Keratinocyte (primary cell): ENCODE measurements around the gene CDKAL1. TPM values are rescaled to one million over a fixed set of nuclear protein-coding genes. Genes with fewer than 3 reads are reported as not detected.

Experiments used
- DNase-seq: peaks from one replicate; pipeline ENCODE4 v3.0.0-alpha.2; 2011; ENCODE audit warnings: low read depth, missing footprints, low spot score
- FAIRE-seq: peaks from 2 replicates; lab custom pipeline; 2011; peaks lifted over from hg19 to GRCh38; lab: Jason Lieb, UNC
- H2AFZ ChIP-seq: 2 replicates; pipeline ENCODE4 v1.6.0; 2012; ENCODE audit warnings: low read length, control low read depth, inconsistent platforms; ENCODE audit not compliant: control insufficient read depth
- H3K27ac ChIP-seq: 2 replicates; pipeline ENCODE4 v1.5.1; 2011; ENCODE audit warnings: low read length; ENCODE audit not compliant: control insufficient read depth, insufficient read depth
- H3K27me3 ChIP-seq: 3 replicates; pipeline ENCODE4 v1.6.0; 2011; ENCODE audit warnings: low read length; ENCODE audit not compliant: control insufficient read depth, insufficient read depth; ENCODE audit errors: extremely low read depth
- H3K36me3 ChIP-seq, 2 experiments: 2 replicates in 1 of 2; 3 replicates in 1 of 2; pipeline ENCODE4 v1.5.1; 2011; ENCODE audit warnings: low read length in 2 of 2, mild to moderate bottlenecking in 1 of 2; ENCODE audit not compliant: control insufficient read depth in 2 of 2, insufficient read depth in 2 of 2; ENCODE audit errors: extremely low read depth in 1 of 2
- H3K4me1 ChIP-seq: 3 replicates; pipeline ENCODE4 v1.5.1; 2011; ENCODE audit warnings: low read length; ENCODE audit not compliant: control insufficient read depth, insufficient read depth; ENCODE audit errors: extremely low read depth
- H3K4me2 ChIP-seq: 3 replicates; pipeline ENCODE4 v1.6.0; 2011; ENCODE audit warnings: low read depth, low read length; ENCODE audit not compliant: control insufficient read depth, insufficient read depth; ENCODE audit errors: extremely low read depth
- H3K4me3 ChIP-seq, 3 experiments: fragments of 200-600 bp in 1 of 3; sonication (generic) in 1 of 3; 2 replicates in 2 of 3; 3 replicates in 1 of 3; pipeline ENCODE4 v1.5.1; 2011 to 2016; ENCODE audit warnings: low read length in 3 of 3, mild to moderate bottlenecking in 3 of 3, control low read depth in 2 of 3, inconsistent platforms in 1 of 3, low read depth in 1 of 3, mixed read lengths in 1 of 3, mixed run types in 1 of 3, moderate library complexity in 1 of 3; ENCODE audit not compliant: control insufficient read depth in 2 of 3, insufficient read depth in 2 of 3; ENCODE audit errors: extremely low read depth in 1 of 3
- H3K79me2 ChIP-seq: 2 replicates; pipeline ENCODE4 v1.6.0; 2012; ENCODE audit warnings: low read length; ENCODE audit not compliant: control insufficient read depth, insufficient read depth
- H3K9ac ChIP-seq: 3 replicates; pipeline ENCODE4 v1.6.0; 2011; ENCODE audit warnings: low read length; ENCODE audit not compliant: control insufficient read depth, insufficient read depth; ENCODE audit errors: extremely low read depth
- H3K9me1 ChIP-seq: 3 replicates; pipeline ENCODE4 v1.6.0; 2011; ENCODE audit warnings: low read length; ENCODE audit not compliant: control insufficient read depth, insufficient read depth; ENCODE audit errors: extremely low read depth
- H3K9me3 ChIP-seq: 2 replicates; pipeline ENCODE4 v1.5.1; 2012; ENCODE audit warnings: low read depth, low read length; ENCODE audit not compliant: control insufficient read depth
- H4K20me1 ChIP-seq: 3 replicates; pipeline ENCODE4 v1.6.0; 2011; ENCODE audit warnings: low read length; ENCODE audit not compliant: control insufficient read depth, insufficient read depth; ENCODE audit errors: extremely low read depth
- CTCF ChIP-seq, 3 experiments: IDR thresholded peaks in 1 of 3; conservative IDR thresholded peaks in 1 of 3; optimal IDR thresholded peaks in 1 of 3; 2 replicates in 2 of 3; 3 replicates in 1 of 3; pipeline versions ENCODE3 to v1.5.1; 2011; ENCODE audit warnings: low read length in 3 of 3, mild to moderate bottlenecking in 3 of 3, moderate library complexity in 2 of 3, control low read depth in 1 of 3, inconsistent platforms in 1 of 3; ENCODE audit not compliant: insufficient read depth in 2 of 3; ENCODE audit errors: extremely low read depth in 1 of 3
- EZH2 ChIP-seq: IDR thresholded peaks from one replicate; pipeline ENCODE4 v1.6.1; 2012; ENCODE audit warnings: inconsistent platforms, mild to moderate bottlenecking, low read length, moderate library complexity
- dilution Hi-C: fragments of 300-500 bp; cut with MboI; formaldehyde crosslinking; loops from one replicate; pipeline ENCODE4 v1.7.0; 2020; ENCODE audit warnings: low sequenced_read_pairs; ENCODE audit not compliant: extremely low pct_ligation_motif_present
- polyA plus RNA-seq, 5 experiments: library from polyadenylated mRNA; depleted of rRNA in 3 of 5; stranded (reverse) in 3 of 5; stranded (forward) in 1 of 5; unstranded in 1 of 5; fragments of >200 nt; gene quantifications; 1 replicate in 1 of 5; 2 replicates in 3 of 5; 3 replicates in 1 of 5; pipeline versions ENCODE4 v1.2.1 to v1.2.3, GENCODE V29; 2011 to 2012; ENCODE audit warnings: missing spikeins in 2 of 5, low read depth in 1 of 5, low replicate concordance in 1 of 5

CDKAL1 gene
- polyA plus RNA-seq, 1 donor (not counting 4 experiments of a cell fraction or from before 2014, with no cell fraction given) = 5.6 TPM

DNA sequence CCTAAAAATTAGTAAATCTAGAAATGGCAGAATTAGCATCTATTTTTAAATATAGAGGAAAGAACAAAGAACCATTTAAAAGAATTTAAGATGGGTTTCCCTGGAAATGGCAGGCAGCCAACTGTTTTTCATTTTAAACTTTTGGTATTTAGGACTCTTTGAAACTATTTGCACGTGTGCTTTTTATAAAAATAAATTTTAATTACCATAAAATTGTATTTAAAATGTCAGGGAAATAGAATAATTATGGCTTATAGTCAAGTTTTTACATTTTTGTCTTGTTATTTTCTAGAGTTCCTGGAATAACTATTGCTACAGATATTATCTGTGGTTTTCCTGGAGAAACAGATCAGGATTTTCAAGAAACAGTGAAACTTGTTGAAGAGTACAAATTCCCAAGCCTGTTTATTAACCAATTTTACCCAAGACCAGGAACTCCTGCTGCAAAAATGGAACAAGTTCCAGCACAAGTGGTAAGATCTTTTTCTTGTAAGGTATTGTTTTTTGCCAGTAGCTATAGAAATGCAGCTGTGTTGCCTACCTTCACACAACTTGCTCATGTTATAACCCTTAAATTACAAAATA is 530.6 kb downstream of the CDKAL1 start:
- DNase-seq = no peak
- Histone ChIP-seq H2AFZ (no peak overlapping the region), H3K4me3 (no peak overlapping the region), H3K9ac (no peak overlapping the region), H3K9me1 (no peaks in the 10 kb centered on the region), H3K79me2 (no peaks in the 10 kb centered on the region), H4K20me1 (no peaks in the 10 kb centered on the region), H3K36me3 (no peaks in the 10 kb centered on the region), H3K4me1 (no peaks in the 10 kb centered on the region), H3K27me3 (no peaks in the 10 kb centered on the region), H3K4me2 (no peak overlapping the region), H3K27ac (no peak overlapping the region), H3K9me3 (no peaks in the 10 kb centered on the region)
- peak; percentile 9 for FAIRE-seq
- TF ChIP-seq EZH2 = no peak
- TF ChIP-seq CTCF (optimal IDR thresholded peaks at IDR 0.05 in 1 of 3, IDR thresholded peaks at IDR 0.05 in 1 of 3, conservative IDR thresholded peaks at IDR 0.05 in 1 of 3; ENCODE audit: extremely low read depth in 1 of 3, insufficient read depth in 2 of 3, low read length in 3 of 3) = no peak
- dilution Hi-C loops = no loop called here

- Histone ChIP-seq H3K4me3 (no peak overlapping the region), H3K27me3 (no peaks in the 10 kb centered on the region), H3K9me3 (no peaks in the 10 kb centered on the region), H3K9me1 (no peaks in the 10 kb centered on the region), H3K79me2 (no peaks in the 10 kb centered on the region), H3K4me1 (no peaks in the 10 kb centered on the region), H3K9ac (no peak overlapping the region), H2AFZ (no peak overlapping the region), H3K4me2 (no peak overlapping the region), H4K20me1 (no peaks in the 10 kb centered on the region), H3K36me3 (no peaks in the 10 kb centered on the region), H3K27ac (no peak overlapping the region)
- dilution Hi-C loops = no loop called here
- FAIRE-seq (no peak), DNase-seq (no peak)
- TF ChIP-seq EZH2 = no peak
- TF ChIP-seq CTCF (optimal IDR thresholded peaks at IDR 0.05 in 1 of 3, IDR thresholded peaks at IDR 0.05 in 1 of 3, conservative IDR thresholded peaks at IDR 0.05 in 1 of 3; ENCODE audit: extremely low read depth in 1 of 3, insufficient read depth in 2 of 3, low read length in 3 of 3) = no peak
Measured at GRCh38 chr6:21067521-21067920, 533.3 kb downstream of the CDKAL1 start.
